Body of pancreas (tissue), 4 donors: Measurements from ENCODE around the gene APLNR. TPM values are rescaled to one million over a fixed set of nuclear protein-coding genes. Genes with fewer than 3 reads are reported as not detected.

Experiments
- ATAC-seq: fragments of 150-250 bp; one replicate; pipeline ENCODE4 v1.9.1; 2016
- DNase-seq, 4 donors: peaks; one replicate each; pipeline ENCODE4 v3.0.0-alpha.2; 2019
- H3K27ac ChIP-seq, 4 donors: fragments of 200-600 bp; sonication (generic); 1 replicate in 3 of 4; 2 replicates in 1 of 4; pipeline versions ENCODE4 v1.5.1 to v1.6.1; 2016 to 2019; ENCODE audit warnings: mild to moderate bottlenecking in 1 of 4, mixed read lengths in 1 of 4, moderate library complexity in 1 of 4
- H3K27me3 ChIP-seq, 2 donors: fragments of 200-600 bp; sonication (generic); one replicate each; pipeline ENCODE4 v1.6.0; 2016; ENCODE audit warnings: mild to moderate bottlenecking in 1 of 2
- H3K36me3 ChIP-seq, 2 donors: fragments of 200-600 bp; sonication (generic); replicated peaks in 1 of 2; 2 replicates each; pipeline ENCODE4 v1.5.1; 2016; ENCODE audit warnings: low read depth in 2 of 2; ENCODE audit not compliant: insufficient read depth in 1 of 2
- H3K4me1 ChIP-seq: fragments of 200-600 bp; sonication (generic); one replicate; pipeline ENCODE4 v1.6.0; 2016
- H3K4me3 ChIP-seq, 2 donors: fragments of 200-600 bp; sonication (generic); 1 replicate in 1 of 2; 2 replicates in 1 of 2; pipeline ENCODE4 v1.5.1; 2016 to 2019
- H3K9me3 ChIP-seq, 3 donors: fragments of 200-600 bp; sonication (generic); 1 replicate in 2 of 3; 2 replicates in 1 of 3; pipeline ENCODE4 v1.5.1; 2016
- POLR2A ChIP-seq, 3 donors: fragments of 450-650 bp; IDR thresholded peaks; one replicate each; pipeline ENCODE4 v1.6.1; 2016; ENCODE audit warnings: antibody characterized with exemption in 3 of 3, mild to moderate bottlenecking in 2 of 3
- WGBS, 2 donors: methylation state at CpG; one replicate each; pipeline ENCODE4 v1.1.5; 2017; 5-methylcytosine and 5-hydroxymethylcytosine counted together
- intact Hi-C: fragments of 100-400 bp; cut with DNase I; formaldehyde crosslinking; loops from one replicate; pipeline ENCODE4 v1.15.1; 2023
- total RNA-seq, 2 donors: library from RNA; depleted of rRNA; stranded (reverse); fragments of >200 nt; gene quantifications; one replicate each; pipeline ENCODE4 v1.1.0, GENCODE V29; 2016
- TF ChIP-seq, protein P1 (sequence below), 7 experiments: fragments of 450-650 bp in 4 of 7; fragments of 200-600 bp in 3 of 7; sonication (generic) in 3 of 7; IDR thresholded peaks; one replicate each; pipeline ENCODE4 v1.5.1; 2016 to 2019; ENCODE audit warnings: antibody characterized with exemption in 7 of 7

Gene APLNR
- total RNA-seq, 2 donors from 2014 or later: 0.66 to 1.3 TPM

DNA sequence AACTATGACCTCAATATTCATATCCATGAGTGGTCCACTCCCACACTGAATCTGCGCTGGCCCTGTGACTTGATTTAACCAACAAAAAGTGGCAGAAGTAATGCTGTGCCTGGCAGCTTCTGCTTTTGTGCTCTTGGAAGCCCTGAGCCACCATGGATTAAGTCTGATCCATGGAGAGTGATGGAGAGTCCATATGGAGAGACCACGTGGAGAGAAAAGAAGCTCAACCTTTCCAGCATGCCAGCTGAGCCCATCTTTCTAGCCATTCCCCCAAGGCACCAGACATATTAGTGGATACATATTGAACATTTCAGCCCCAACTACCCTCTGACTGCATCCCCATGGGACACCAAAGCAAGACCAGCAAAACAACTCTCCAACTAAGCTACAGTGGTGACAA, 39.3 kb downstream of the APLNR start:
- DNase-seq (no peak), ATAC-seq (no peak)
- no peaks in the 10 kb centered on the region for H3K4me1 ChIP-seq
- no peaks in the 10 kb centered on the region for H3K9me3 ChIP-seq
- 61 to 68% methylated on average over 2 of the region's 2 CpGs for WGBS, 2 donors
- no peaks in the 10 kb centered on the region for H3K27me3 ChIP-seq
- intact Hi-C loops: no loop called here
- no peak for TF ChIP-seq POLR2A (IDR thresholded peaks at IDR 0.05)
- TF ChIP-seq, protein P1, sequence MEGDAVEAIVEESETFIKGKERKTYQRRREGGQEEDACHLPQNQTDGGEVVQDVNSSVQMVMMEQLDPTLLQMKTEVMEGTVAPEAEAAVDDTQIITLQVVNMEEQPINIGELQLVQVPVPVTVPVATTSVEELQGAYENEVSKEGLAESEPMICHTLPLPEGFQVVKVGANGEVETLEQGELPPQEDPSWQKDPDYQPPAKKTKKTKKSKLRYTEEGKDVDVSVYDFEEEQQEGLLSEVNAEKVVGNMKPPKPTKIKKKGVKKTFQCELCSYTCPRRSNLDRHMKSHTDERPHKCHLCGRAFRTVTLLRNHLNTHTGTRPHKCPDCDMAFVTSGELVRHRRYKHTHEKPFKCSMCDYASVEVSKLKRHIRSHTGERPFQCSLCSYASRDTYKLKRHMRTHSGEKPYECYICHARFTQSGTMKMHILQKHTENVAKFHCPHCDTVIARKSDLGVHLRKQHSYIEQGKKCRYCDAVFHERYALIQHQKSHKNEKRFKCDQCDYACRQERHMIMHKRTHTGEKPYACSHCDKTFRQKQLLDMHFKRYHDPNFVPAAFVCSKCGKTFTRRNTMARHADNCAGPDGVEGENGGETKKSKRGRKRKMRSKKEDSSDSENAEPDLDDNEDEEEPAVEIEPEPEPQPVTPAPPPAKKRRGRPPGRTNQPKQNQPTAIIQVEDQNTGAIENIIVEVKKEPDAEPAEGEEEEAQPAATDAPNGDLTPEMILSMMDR (IDR thresholded peaks at IDR 0.05): no peak
- no peaks in the 10 kb centered on the region for H3K36me3 ChIP-seq
- no peak overlapping the region for H3K4me3 ChIP-seq
- no peak overlapping the region for H3K27ac ChIP-seq

DNA sequence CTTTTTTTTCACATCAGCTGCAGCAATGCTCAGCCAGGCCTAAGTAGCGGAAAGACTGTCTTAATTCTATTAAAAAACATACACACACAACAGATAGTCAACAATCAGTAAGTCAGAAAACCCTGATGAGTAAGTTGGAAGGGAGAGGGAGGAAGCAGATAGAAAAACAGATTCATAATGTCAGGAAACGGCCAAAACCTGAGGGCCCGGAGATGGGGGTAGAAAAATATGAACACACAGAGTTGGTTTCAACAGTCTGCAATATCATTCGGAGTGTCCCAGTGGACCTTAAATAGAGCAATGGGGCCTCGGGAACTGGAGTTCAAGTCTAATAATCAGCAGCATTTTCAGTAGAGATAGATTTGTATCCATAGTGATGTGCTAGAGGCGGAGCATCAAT, 40.5 kb downstream of the APLNR start:
- H3K27me3 ChIP-seq: no peaks in the 10 kb centered on the region
- no peak overlapping the region for H3K27ac ChIP-seq
- H3K4me1 ChIP-seq: no peaks in the 10 kb centered on the region
- no peaks in the 10 kb centered on the region for H3K36me3 ChIP-seq
- 71 to 78% methylated on average over 6 of the region's 6 CpGs for WGBS, 2 donors
- TF ChIP-seq, protein P1 (IDR thresholded peaks at IDR 0.05): no peak
- TF ChIP-seq POLR2A (IDR thresholded peaks at IDR 0.05): no peak
- H3K9me3 ChIP-seq: no peaks in the 10 kb centered on the region
- ATAC-seq: no peak
- intact Hi-C loops: no loop called here
- DNase-seq: no peak
- no peak overlapping the region for H3K4me3 ChIP-seq

DNA sequence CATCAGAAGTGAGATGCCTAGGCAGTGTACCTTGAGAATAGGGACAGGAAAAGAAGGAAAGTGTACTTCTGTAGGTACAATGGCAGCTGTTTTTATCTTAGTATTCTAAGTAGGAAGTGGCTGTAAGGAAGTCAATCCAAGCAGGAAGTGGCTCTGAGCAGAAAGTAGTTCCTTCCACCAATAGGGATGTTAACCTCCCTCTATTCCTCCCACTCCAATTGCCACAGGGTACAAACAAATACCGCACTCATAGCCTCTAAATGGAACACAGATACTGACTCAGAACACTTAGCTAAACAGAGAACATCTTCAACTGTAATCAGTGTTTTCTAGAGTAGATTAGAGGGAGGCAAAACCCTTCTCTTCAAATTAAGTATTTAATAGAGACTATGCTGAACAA, 44.7 kb downstream of the APLNR start:
- no peak for TF ChIP-seq POLR2A (IDR thresholded peaks at IDR 0.05)
- TF ChIP-seq, protein P1 (IDR thresholded peaks at IDR 0.05): no peak
- ATAC-seq (no peak), DNase-seq (no peak)
- intact Hi-C loops: no loop called here
- Histone ChIP-seq H3K4me1 (no peaks in the 10 kb centered on the region), H3K9me3 (no peaks in the 10 kb centered on the region), H3K27me3 (no peaks in the 10 kb centered on the region), H3K27ac (no peak overlapping the region), H3K36me3 (no peaks in the 10 kb centered on the region), H3K4me3 (no peak overlapping the region)
- 71 to 84% methylated on average over 1 of the region's 1 CpG for WGBS, 2 donors

DNA sequence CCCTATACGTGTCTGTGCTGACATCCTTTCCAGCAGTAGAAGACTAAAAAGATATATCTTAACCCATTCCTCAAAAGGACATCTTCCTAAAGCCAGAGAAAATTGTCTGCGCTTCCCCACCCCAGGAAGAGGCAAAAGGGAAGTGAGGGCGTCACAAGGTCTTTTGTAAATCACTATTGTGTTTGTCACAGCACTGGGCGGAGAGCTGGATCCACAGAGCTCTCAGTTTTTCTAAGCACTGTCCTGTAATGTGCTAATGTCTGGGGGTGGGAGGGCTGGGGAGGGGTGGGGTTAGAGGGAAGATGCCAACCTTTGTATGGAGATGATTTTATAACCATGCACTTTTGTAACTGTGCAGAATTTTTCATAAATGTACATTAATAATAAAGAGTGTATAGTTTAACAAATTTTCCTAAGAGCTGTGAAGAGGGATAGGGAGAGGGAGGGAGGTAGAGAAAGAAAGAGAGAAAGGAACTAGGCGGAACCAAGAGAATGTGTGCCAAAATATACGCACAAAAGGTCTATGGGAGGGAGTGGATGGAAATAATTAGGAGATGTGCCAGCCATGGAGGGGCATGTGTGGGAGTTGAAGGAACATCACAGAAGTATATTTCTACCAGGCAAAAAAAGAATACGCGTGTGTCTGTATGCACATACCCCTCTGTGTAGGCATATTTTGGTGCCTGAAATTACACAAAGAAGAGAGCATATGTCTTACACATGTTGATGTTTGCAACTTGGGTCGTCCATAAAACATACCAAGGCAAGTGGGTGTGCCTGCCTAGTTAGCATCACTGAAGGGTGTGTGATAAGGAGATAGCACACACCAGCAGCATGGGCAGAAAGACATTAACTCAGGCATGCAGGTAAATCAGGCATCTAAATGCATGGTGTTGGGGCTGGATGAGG, 45.5 kb downstream of the APLNR start:
- Histone ChIP-seq H3K36me3 (no peaks in the 10 kb centered on the region), H3K9me3 (no peaks in the 10 kb centered on the region), H3K4me1 (no peaks in the 10 kb centered on the region), H3K27me3 (no peaks in the 10 kb centered on the region), H3K4me3 (no peak overlapping the region), H3K27ac (no peak overlapping the region)
- TF ChIP-seq, protein P1 (IDR thresholded peaks at IDR 0.05): no peak
- no peak for TF ChIP-seq POLR2A (IDR thresholded peaks at IDR 0.05)
- 56 to 73% methylated on average over 9 of the region's 9 CpGs for WGBS, 2 donors
- intact Hi-C loops: no loop called here
- no peak for ATAC-seq
- no peak for DNase-seq

DNA sequence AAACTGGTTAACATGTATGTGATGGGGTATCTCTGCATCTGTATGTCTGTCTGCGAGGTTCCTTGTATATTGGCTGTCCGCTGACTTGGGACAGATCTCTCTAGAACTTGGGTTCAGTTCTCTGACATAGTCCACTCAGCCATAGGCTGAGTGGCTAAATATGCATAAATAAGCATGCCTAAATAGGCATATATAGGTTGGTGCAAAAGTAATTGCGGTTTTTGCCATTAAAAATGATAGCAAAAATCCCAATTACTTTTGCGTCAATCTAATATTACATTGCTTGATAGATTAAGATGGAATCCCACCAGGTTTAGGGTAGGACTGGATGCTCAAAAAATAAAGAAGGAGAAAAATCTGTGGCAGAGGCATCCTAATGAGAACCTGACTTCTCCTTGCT, 46.5 kb downstream of the APLNR start:
- no peak overlapping the region for H3K27ac ChIP-seq
- DNase-seq (no peak), ATAC-seq (no peak)
- H3K36me3 ChIP-seq: no peaks in the 10 kb centered on the region
- H3K27me3 ChIP-seq: no peaks in the 10 kb centered on the region
- TF ChIP-seq, protein P1 (IDR thresholded peaks at IDR 0.05): no peak
- no peak for TF ChIP-seq POLR2A (IDR thresholded peaks at IDR 0.05)
- H3K4me1 ChIP-seq: no peaks in the 10 kb centered on the region
- no peak overlapping the region for H3K4me3 ChIP-seq
- no peaks in the 10 kb centered on the region for H3K9me3 ChIP-seq
- 79 to 87% methylated on average over 4 of the region's 4 CpGs for WGBS, 2 donors
- intact Hi-C loops: no loop called here
